Immature natural killer cell (primary cell): ENCODE measurements around the gene TAS2R9. TPM values are rescaled to one million over a fixed set of nuclear protein-coding genes. Genes with fewer than 3 reads are reported as not detected.
"Not testable (repeated sequence)": the region's sequence is repeated elsewhere in the genome, so short reads cannot be mapped to it uniquely, and the experiment has no call there.

ENCODE experiments used
- DNase-seq, 3 donors: peaks; one replicate each; pipeline ENCODE4 v3.0.0; 2022; ENCODE audit warnings: mixed read lengths in 1 of 3
- H3K27ac Mint-ChIP-seq, 6 donors: one replicate each; pipeline ENCODE4 v1.8.0; 2020; ENCODE audit warnings: mixed read lengths in 6 of 6, mild to moderate bottlenecking in 5 of 6, inconsistent platforms in 4 of 6, moderate library complexity in 3 of 6
- H3K27me3 Mint-ChIP-seq, 3 donors: one replicate each; pipeline ENCODE4 v1.8.0; 2020 to 2021; ENCODE audit warnings: low read depth in 3 of 3, mild to moderate bottlenecking in 3 of 3, mixed read lengths in 3 of 3, moderate library complexity in 3 of 3, inconsistent platforms in 1 of 3
- H3K36me3 Mint-ChIP-seq, 3 donors: one replicate each; pipeline ENCODE4 v1.8.0; 2020; ENCODE audit warnings: mixed read lengths in 3 of 3, inconsistent platforms in 2 of 3, mild to moderate bottlenecking in 2 of 3
- H3K4me1 Mint-ChIP-seq, 2 donors: one replicate each; pipeline ENCODE4 v1.8.0; 2020; ENCODE audit warnings: inconsistent platforms in 2 of 2, mild to moderate bottlenecking in 2 of 2, mixed read lengths in 2 of 2, moderate library complexity in 1 of 2
- H3K4me3 Mint-ChIP-seq, 5 donors: one replicate each; pipeline ENCODE4 v1.8.0; 2020; ENCODE audit warnings: mild to moderate bottlenecking in 5 of 5, mixed read lengths in 5 of 5, inconsistent platforms in 3 of 5, moderate library complexity in 3 of 5
- H3K9me3 Mint-ChIP-seq, 6 donors: one replicate each; pipeline ENCODE4 v1.8.0; 2020; ENCODE audit warnings: mild to moderate bottlenecking in 6 of 6, mixed read lengths in 6 of 6, inconsistent platforms in 4 of 6, moderate library complexity in 3 of 6
- polyA plus RNA-seq, 3 donors: library from polyadenylated mRNA; unstranded; fragments of 300-500 nt; fragmentation: Illumina TruSeq; gene quantifications; one replicate each; pipeline ENCODE4 v1.2.3, GENCODE V29; 2021

TAS2R9 gene
- polyA plus RNA-seq, 3 donors from 2014 or later: not detected

GRCh38 chr12:10802587-10802986 lies 7.4 kb downstream of the TAS2R9 start, which contains the start of gene TAS2R7:
Gene TAS2R7 (minus strand): TSS chr12:10802627. CDS start chr12:10802570, 57 bp downstream.
- H3K4me3 Mint-ChIP-seq: no peak within 1 kb of the TSS
- H3K36me3 Mint-ChIP-seq: no peaks in the 10 kb centered on the region
- H3K27me3 Mint-ChIP-seq: peaks cover 10 to 22% (median 14%) of the 10 kb centered on the region in 3 donors
- H3K9me3 Mint-ChIP-seq: peaks cover 0 to 2% (median 0%) of the 10 kb centered on the region in 6 donors
- H3K27ac Mint-ChIP-seq: no peak within 1 kb of the TSS
- H3K4me1 Mint-ChIP-seq: no peaks in the 10 kb centered on the region
- no peak for DNase-seq

DNA sequence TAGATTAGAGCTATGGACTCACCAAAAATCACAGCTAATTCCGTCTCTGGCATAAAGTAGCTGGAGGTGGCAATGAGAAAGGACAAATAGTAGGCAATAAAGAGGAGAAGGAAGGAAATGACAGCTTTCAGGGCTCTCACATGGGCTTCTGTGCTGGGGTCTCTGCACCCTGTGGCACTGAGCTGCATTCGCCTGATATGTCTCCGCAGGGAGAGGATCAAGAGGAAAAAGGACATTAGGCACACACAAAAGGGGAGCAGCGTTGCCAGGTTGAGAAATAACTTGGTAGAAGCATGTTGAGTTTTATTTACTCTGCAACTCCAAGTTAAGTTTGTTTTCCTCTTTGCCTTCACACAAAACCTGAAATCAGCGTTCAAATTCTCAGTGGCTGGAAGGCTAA lies 8.2 kb downstream of the TAS2R9 start:
- H3K27me3 Mint-ChIP-seq: peaks cover 10 to 25% (median 14%) of the 10 kb centered on the region in 3 donors
- no peaks in the 10 kb centered on the region for H3K36me3 Mint-ChIP-seq
- no peak overlapping the region for H3K27ac Mint-ChIP-seq
- no peaks in the 10 kb centered on the region for H3K4me1 Mint-ChIP-seq
- no peak for DNase-seq
- no peak overlapping the region for H3K4me3 Mint-ChIP-seq
- peaks cover 0 to 2% (median 0%) of the 10 kb centered on the region in 6 donors for H3K9me3 Mint-ChIP-seq

DNA sequence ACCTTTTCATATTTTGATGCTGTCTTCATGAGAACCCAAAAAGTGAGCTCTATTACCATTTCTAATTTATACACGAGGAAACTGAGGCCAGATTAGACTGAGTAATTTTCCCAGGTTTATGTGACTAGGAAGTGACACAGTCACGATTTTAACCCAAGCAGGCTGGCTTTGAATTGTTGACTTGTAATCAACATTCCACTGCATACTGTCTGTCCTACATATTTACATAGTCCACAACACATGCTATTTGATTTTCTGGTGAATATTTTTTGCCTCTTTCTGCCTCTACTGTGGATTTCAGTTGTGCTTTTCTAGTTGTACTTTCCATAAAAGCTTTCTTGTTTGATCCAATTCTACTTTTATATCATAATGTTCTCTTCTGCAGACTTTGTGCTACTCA lies 15.7 kb downstream of the TAS2R9 start:
- Mint-ChIP-seq H3K27ac (no peak overlapping the region), H3K36me3 (no peaks in the 10 kb centered on the region), H3K27me3 (peaks cover 7 to 13% (median 7%) of the 10 kb centered on the region in 3 donors), H3K4me3 (no peak overlapping the region), H3K9me3 (peaks cover 0 to 3% (median 0%) of the 10 kb centered on the region in 6 donors), H3K4me1 (no peaks in the 10 kb centered on the region)
- DNase-seq: no peak

GRCh38 chr12:10791769-10792168 lies 18.2 kb downstream of the TAS2R9 start:
- H3K4me1 Mint-ChIP-seq, DNase-seq, H3K36me3 Mint-ChIP-seq, H3K27ac Mint-ChIP-seq, H3K4me3 Mint-ChIP-seq, H3K27me3 Mint-ChIP-seq, H3K9me3 Mint-ChIP-seq: not testable (repeated sequence)

GRCh38 chr12:10783252-10783651 lies 26.7 kb downstream of the TAS2R9 start:
- Mint-ChIP-seq H3K36me3 (no peaks in the 10 kb centered on the region), H3K27me3 (peaks cover 0 to 8% (median 5%) of the 10 kb centered on the region in 3 donors), H3K4me1 (no peaks in the 10 kb centered on the region), H3K4me3 (no peak overlapping the region), H3K9me3 (peaks cover 0 to 2% (median 0%) of the 10 kb centered on the region in 6 donors), H3K27ac (no peak overlapping the region)
- DNase-seq: no peak

GRCh38 chr12:10779103-10779502 lies 30.9 kb downstream of the TAS2R9 start:
- no peaks in the 10 kb centered on the region for H3K36me3 Mint-ChIP-seq

DNA sequence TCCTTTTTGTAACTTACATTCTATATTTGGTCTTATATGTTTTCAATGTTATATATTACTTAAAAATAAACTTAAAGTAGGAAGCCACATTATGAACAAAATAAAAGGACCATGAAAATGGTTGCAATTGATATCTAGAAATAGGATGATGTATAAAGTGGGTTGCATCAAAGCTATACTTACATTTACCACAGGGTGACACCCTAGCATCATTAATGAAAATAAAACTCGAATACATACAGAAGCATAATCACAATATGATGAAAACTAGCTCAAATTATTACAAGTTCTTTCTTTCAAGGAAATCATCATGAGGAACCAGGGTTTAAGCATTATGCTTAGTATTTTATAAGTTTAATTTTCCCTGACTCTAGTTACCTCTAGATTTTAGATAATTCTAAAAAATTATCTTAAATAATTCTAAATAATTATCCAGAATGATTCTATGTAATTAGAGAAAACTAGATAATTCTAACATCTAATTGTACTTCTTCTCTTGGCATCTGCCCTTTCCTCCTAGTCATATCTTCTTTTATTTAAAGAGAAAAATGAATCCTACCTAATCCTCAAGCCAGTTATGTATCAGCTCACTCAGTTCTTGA lies 38.7 kb downstream of the TAS2R9 start:
- Mint-ChIP-seq H3K4me1 (no peaks in the 10 kb centered on the region), H3K9me3 (no peaks in the 10 kb centered on the region), H3K4me3 (no peak overlapping the region), H3K27ac (no peak overlapping the region), H3K36me3 (no peaks in the 10 kb centered on the region), H3K27me3 (peaks cover 7 to 21% (median 11%) of the 10 kb centered on the region in 3 donors)
- DNase-seq: peak; percentile 29 to 46 (median 38)

More at GRCh38 chr12:10779103-10779502, 30.9 kb downstream of the TAS2R9 start:
- no peaks in the 10 kb centered on the region for H3K4me1 Mint-ChIP-seq
- H3K4me3 Mint-ChIP-seq: no peak overlapping the region
- H3K27ac Mint-ChIP-seq: no peak overlapping the region
- DNase-seq: no peak
- peaks cover 0 to 2% (median 0%) of the 10 kb centered on the region in 6 donors for H3K9me3 Mint-ChIP-seq
- peaks cover 3 to 7% (median 3%) of the 10 kb centered on the region in 3 donors for H3K27me3 Mint-ChIP-seq

DNA sequence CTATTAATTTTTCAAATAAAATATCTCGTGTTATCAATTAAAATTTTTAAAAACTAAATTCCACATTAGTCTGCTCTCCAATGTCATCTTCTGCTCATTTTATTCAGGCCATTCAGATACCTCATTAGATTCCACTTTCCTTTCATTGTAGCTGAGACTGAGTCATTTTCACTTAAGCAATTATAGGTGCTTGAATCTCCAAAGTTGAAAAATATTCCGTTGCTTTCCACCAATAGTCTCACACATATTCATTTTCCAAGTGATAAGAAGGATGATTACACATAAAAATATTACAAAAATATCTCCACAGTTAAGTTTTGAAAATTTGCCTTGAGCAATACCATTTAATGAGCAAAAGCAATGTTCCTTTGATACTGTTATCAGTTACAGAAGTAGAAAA lies 50.3 kb downstream of the TAS2R9 start:
- Mint-ChIP-seq H3K4me3 (no peak overlapping the region), H3K4me1 (no peaks in the 10 kb centered on the region), H3K9me3 (peaks cover 11 to 15% (median 13%) of the 10 kb centered on the region in 6 donors), H3K27me3 (peaks cover 2 to 16% (median 3%) of the 10 kb centered on the region in 3 donors), H3K27ac (no peak overlapping the region), H3K36me3 (peaks cover 3 to 10% (median 6%) of the 10 kb centered on the region in 3 donors)
- no peak for DNase-seq

Other genes with a start within 250 kb of the TAS2R9 start
- gene MAGOHB, start 196.6 kb downstream of the TAS2R9 start, polyA plus RNA-seq: 10 to 100 TPM; 54.7 to 72.5 (median 58.7) TPM
- 1 to 10 TPM; 1.4 to 2.8 (median 1.8) TPM for gene STYK1, start 136.1 kb downstream of the TAS2R9 start, polyA plus RNA-seq
- 1 to 10 TPM; 1.5 to 8.2 (median 4.7) TPM for gene YBX3, start 86.8 kb downstream of the TAS2R9 start, polyA plus RNA-seq
- not detected for gene TAS2R7, start 7.5 kb downstream of the TAS2R9 start, polyA plus RNA-seq
- not detected for gene TAS2R8, start 2.9 kb downstream of the TAS2R9 start, polyA plus RNA-seq
- gene TAS2R10, start 16.2 kb upstream of the TAS2R9 start, polyA plus RNA-seq: not detected
- gene PRR4, start 39.3 kb upstream of the TAS2R9 start, polyA plus RNA-seq: 1 to 10 TPM; 1.9 to 4.5 (median 3.5) TPM
- gene PRH1, start 74.1 kb upstream of the TAS2R9 start, polyA plus RNA-seq: 10 to 100 TPM in 2 of 3 donors, 1 to 10 TPM in 1; 2.5 to 10.6 (median 10.3) TPM
- not detected for gene TAS2R13, start 99.4 kb upstream of the TAS2R9 start, polyA plus RNA-seq
- gene PRH2, start 119.1 kb upstream of the TAS2R9 start, polyA plus RNA-seq: not detected
- 1 to 10 TPM in 1 of 3 donors, under 1 TPM in 1, not detected in 1; 0.81 to 1.0 TPM for gene TAS2R14, start 129.1 kb upstream of the TAS2R9 start, polyA plus RNA-seq
- gene TAS2R50, start 176.7 kb upstream of the TAS2R9 start, polyA plus RNA-seq: not detected
- under 1 TPM in 1 of 3 donors, not detected in 2; 0.17 TPM for gene TAS2R20, start 188.1 kb upstream of the TAS2R9 start, polyA plus RNA-seq
- not detected for gene TAS2R19, start 212.5 kb upstream of the TAS2R9 start, polyA plus RNA-seq
- not detected for gene TAS2R31, start 221.2 kb upstream of the TAS2R9 start, polyA plus RNA-seq